Amygdala (tissue), 56 donors: ENCODE data around the gene NADK2.
"Not testable (repeated sequence)": the region's sequence is repeated elsewhere in the genome, so short reads cannot be mapped to it uniquely, and the experiment has no call there.

Experiments used
- DNase-seq, 56 donors: peaks; one replicate each; lab custom pipeline; 2025; lab: John Stamatoyannopoulos, UW

NADK2 gene

GRCh38 chr5:36241631-36242533 lies at the start of gene NADK2:
TSS of gene NADK2 (minus strand) at chr5:36241925. CDS start at chr5:36241798, 127 bp downstream.
- DNase-seq, result peak; percentile 52 to 100 (median 97)

DNA sequence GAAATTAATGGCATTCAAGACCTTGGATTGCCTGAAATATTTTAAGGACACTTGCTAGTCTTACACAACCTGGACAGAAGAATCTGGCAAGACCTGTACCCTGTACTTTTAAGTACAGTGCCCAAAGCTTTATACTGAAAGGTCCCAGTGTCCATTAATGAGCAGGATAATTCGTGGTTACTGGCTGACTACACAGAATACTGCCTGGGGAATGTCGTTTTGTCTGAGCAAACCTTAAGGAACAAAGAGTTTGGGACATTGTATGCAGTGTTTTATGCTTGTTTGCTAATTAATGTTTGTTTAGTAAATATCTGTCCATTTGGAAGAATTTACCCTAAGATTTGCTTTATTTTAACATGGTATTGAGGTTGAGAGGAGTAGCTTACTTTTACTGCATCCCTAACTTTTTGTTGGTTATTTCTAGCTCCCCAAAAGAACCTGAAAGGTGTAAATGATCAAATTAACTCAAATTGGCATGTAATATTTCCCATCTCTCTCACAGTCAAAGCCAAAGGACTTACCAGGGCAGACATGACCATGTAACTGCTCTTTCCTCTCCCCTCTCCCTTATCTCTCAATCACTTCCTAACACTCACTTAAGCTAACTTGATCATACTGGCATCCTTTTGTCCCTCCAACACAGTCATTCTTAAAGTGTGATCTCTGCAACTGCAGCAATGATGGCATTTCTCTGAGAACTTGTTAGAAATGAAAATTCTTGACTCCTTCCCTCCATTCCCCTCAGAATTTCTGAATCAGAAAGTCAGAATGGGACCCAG lies 44.3 kb upstream of the NADK2 start:
- DNase-seq, result no peak

GRCh38 chr5:36283775-36284174 lies 42.0 kb upstream of the NADK2 start:
- not testable (repeated sequence) for DNase-seq

- DNase-seq, result no peak
Measured at GRCh38 chr5:36281626-36282025, 39.9 kb upstream of the NADK2 start.

DNA sequence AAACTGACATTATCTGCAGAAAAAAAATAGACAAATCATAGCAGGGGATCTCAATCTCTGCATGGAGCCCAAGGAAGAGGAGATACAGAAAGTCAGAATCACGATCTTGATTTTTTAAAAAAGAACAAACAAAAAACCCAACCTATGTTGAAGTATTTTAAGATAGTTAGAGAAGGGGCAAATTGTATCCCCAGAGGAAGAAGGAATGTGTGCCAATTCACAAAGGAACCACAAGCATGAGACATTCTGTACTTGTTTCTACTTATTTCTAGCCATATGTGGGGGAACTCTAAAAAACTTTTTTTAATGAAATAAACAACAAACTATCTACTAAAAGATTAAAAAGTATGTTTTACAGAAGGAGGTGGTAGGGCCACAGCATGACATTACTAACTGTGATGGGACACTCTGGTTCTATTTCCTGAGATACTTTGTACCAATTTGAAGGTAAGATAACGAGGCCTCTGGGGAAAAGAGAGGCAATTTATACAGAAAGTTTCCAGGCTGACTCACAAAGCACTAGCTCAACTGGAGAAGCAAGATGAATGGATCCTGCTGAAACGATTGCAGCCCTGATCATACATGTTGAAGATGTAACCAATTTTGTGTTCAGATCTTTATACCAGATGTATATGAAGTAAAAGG lies 37.5 kb upstream of the NADK2 start:
- DNase-seq, result no peak

DNA sequence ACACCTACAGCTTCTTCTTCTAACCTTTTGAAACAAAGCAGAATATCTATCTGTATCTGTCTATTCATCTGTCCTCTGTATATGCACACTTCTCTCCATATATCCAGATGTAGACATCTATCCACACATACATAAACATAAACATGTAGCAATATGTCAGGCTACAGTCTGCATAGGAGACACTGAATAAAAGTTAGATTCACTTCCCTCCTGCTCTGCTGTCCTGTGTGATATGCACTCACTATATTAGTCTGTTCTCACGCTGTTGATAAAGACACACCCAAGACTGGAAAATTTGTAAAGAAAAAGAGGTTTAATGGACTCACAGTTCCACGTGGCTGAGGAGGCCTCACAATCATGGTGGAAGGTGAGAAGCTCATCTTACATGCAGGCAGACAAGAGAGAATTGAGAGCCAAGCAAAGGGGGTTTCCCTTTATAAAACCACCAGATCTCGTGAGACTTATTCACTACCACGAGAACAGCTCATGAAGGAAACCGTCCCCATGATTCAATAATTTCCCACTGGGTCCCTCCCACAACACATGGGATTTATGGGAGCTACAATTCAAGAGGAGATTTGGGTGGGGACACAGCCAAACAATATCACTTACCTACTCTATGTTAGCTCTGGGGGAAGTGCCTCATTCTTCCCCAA lies 35.9 kb upstream of the NADK2 start:
- no peak for DNase-seq

GRCh38 chr5:36276864-36277263 lies 35.1 kb upstream of the NADK2 start:
- DNase-seq, result peak in 34 of 56 donors; percentile 2 to 69 (median 22)

DNA sequence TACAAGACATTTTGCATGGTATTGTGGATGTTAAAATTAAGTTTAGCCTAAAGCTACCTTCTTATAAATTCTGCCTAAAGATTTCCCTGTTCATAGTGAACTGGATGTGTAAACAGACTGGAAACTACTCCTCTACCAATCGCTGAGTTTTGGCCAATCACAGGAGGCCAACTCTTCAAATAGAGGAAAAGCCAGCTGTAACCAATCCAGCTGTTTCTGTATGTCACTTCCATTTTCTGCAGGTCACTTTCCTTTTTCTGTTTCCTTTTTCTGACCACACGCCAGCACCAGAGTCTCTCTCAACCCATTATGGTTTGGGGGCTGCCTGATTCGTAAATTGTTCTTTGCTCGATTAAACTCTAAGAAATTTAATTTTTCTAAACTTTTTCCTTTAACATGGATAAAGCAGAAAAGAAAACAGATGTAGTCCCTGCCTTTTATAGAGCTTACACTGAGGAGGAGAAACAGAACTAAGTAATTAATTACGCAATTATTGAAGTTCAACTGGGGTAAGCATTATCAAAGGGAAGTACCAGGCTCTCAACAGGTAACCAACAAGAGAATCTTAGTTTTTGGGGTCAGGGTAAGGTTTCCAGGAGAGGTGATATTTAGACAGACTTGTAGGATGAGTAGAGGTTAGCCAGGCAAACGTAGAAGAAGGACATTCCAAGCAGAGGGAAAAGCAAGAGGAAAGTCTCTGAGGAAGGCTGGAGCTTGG lies 32.2 kb upstream of the NADK2 start:
- DNase-seq, result no peak

- DNase-seq, result no peak
Measured at GRCh38 chr5:36272136-36272690, 30.5 kb upstream of the NADK2 start.

- DNase-seq, result no peak
Measured at GRCh38 chr5:36270876-36271575, 29.3 kb upstream of the NADK2 start.

- DNase-seq, result no peak
Measured at GRCh38 chr5:36270175-36270574, 28.4 kb upstream of the NADK2 start.

DNA sequence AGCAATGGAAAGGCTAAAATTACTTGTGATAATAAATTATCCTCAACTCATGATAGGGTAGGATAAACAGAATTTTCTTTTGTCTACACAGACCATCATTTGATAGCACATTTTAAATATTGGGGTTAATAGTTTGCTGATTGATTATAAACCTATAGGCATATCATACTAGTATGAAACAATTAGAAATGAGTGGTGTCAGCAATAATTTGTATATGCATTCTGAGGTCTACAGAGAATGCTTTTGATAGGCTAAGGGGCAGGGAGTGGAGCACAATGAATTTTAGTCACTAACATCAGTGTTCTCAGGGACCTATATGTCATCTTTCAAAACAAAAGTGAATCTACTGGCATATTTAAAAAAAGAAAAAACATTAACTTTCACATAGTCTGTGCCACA lies 27.8 kb upstream of the NADK2 start:
- DNase-seq, result no peak

DNA sequence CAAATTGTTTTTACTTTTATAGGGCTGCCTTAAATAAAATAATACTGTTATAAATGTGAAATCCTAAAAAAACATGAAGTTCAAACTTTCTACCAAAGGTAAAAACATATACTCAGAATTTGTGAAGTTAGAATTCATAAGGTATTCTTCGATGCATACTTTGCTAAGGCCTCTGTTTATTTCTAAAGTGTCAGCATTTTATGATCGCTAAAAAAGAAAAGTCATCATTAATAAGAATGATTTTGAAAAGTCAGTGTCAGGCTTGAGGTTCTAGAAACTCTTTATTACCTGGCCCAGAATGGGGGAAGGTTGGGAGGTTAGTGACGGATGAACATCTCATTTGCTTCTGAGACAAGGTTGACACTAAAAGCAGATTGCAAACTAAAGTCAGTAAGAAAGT lies 26.2 kb upstream of the NADK2 start:
- DNase-seq, result no peak

DNA sequence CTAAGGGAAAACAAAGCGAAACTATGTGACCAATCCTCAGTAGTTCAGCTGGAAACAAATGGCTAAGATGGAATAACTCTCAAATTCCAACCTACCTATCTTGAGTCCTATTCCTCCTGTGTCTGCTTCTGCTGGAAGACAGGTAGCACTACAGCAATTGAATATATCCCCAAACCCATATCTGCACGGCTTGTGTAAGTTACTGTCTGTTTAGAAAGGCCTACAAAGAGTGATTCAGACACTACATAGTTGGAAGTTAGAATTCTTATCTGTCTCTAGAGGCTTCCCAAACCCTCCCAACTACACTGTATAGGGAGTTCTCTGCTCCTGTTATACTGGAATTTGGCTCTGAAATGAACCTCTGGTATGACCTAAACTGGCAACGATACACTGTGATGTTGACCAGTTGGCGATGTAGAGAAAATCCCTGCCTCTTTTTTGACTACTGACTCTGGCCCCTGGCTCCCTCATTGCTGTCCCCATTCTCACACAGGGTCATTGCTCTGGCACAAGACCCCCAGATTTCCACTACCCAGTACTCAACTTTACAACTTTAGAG lies 22.6 kb upstream of the NADK2 start:
- DNase-seq, result no peak

DNA sequence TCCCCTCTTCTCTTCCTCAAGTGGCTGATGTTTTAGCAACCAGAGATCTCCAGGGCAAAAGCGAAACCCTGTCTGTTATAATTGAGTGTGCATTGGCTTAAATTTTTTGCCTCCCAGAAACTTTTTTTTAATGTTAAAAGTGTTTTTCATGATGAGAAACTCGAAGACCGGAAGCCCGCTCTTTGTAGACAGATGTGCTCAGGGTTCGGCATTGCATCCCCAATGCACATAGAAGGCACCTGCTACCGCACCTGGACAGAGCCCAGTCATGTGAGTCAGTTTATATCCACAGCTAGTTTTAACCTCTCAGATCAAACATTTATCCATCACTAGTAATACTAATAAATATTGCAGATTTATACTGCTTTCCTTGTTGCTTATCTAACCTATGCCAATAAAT lies 19.5 kb upstream of the NADK2 start:
- DNase-seq, result no peak

GRCh38 chr5:36253575-36253974 lies 11.8 kb upstream of the NADK2 start:
- DNase-seq, result no peak

GRCh38 chr5:36252722-36253365 lies 11.1 kb upstream of the NADK2 start:
- peak in 6 of 56 donors; percentile 1 to 34 (median 12) for DNase-seq

DNA sequence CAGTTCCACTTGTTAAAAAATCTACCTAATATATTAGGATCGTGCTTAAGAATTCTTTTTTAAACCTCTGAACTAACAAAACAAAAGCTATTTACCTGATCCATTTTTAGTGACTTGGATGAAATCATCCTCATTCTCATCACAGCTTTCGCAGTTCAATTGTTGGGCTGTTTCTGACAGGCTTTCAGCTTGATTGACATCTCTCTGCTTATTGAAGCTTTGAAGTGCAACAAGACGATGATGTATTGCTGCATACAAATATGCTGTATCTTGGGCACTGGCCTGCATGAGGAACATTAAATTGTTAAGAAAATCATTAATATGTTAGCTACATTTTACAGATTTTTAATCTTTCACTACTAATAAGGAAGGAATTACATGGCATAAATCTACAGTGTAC lies 9.5 kb upstream of the NADK2 start:
- no peak for DNase-seq
